NCI-H1105 treated with DMSO at 0.1 percent for 48 hours (cell line): ENCODE results near the gene LAMA2.
"Not testable (repeated sequence)": the region's sequence is repeated elsewhere in the genome, so short reads cannot be mapped to it uniquely, and the experiment has no call there.

Experiments
- DNase-seq: peaks from one replicate; lab custom pipeline; 2025; lab: John Stamatoyannopoulos, UW

The LAMA2 gene

GRCh38 chr6:129009851-129010250 lies 126.9 kb downstream of the LAMA2 start:
- no peak for DNase-seq

- DNase-seq, result no peak
Measured at GRCh38 chr6:129014302-129014701, 131.4 kb downstream of the LAMA2 start.

GRCh38 chr6:129015721-129016120 lies 132.8 kb downstream of the LAMA2 start:
- no peak for DNase-seq

GRCh38 chr6:129016844-129017243 lies 133.9 kb downstream of the LAMA2 start:
- DNase-seq, result no peak

- no peak for DNase-seq
Measured at GRCh38 chr6:129022011-129022553, 139.1 kb downstream of the LAMA2 start.

- no peak for DNase-seq
Measured at GRCh38 chr6:129026601-129027000, 143.7 kb downstream of the LAMA2 start.

- DNase-seq, result no peak
Measured at GRCh38 chr6:129029778-129030177, 146.8 kb downstream of the LAMA2 start.

GRCh38 chr6:129030215-129030614 lies 147.3 kb downstream of the LAMA2 start:
- DNase-seq, result no peak

- no peak for DNase-seq
Measured at GRCh38 chr6:129031051-129031599, 148.2 kb downstream of the LAMA2 start.

- no peak for DNase-seq
Measured at GRCh38 chr6:129032602-129033001, 149.7 kb downstream of the LAMA2 start.

GRCh38 chr6:129033180-129033579 lies 150.2 kb downstream of the LAMA2 start:
- no peak for DNase-seq

GRCh38 chr6:129033581-129033980 lies 150.6 kb downstream of the LAMA2 start:
- DNase-seq, result no peak

GRCh38 chr6:129041563-129041962 lies 158.6 kb downstream of the LAMA2 start:
- DNase-seq, result no peak

- DNase-seq, result no peak
Measured at GRCh38 chr6:129046526-129046925, 163.6 kb downstream of the LAMA2 start.

GRCh38 chr6:129047834-129048233 lies 164.9 kb downstream of the LAMA2 start:
- no peak for DNase-seq

- DNase-seq, result no peak
Measured at GRCh38 chr6:129050086-129050485, 167.1 kb downstream of the LAMA2 start.

- DNase-seq, result not testable (repeated sequence)
Measured at GRCh38 chr6:129053143-129053542, 170.2 kb downstream of the LAMA2 start.

- DNase-seq, result no peak
Measured at GRCh38 chr6:129055796-129056195, 172.9 kb downstream of the LAMA2 start.

GRCh38 chr6:129059650-129060049 lies 176.7 kb downstream of the LAMA2 start:
- no peak for DNase-seq

GRCh38 chr6:129069006-129069405 lies 186.1 kb downstream of the LAMA2 start:
- no peak for DNase-seq

GRCh38 chr6:129073051-129073450 lies 190.1 kb downstream of the LAMA2 start:
- no peak for DNase-seq

- no peak for DNase-seq
Measured at GRCh38 chr6:129073691-129074395, 190.9 kb downstream of the LAMA2 start.

GRCh38 chr6:129084406-129084805 lies 201.5 kb downstream of the LAMA2 start:
- no peak for DNase-seq

- not testable (repeated sequence) for DNase-seq
Measured at GRCh38 chr6:129088481-129088880, 205.5 kb downstream of the LAMA2 start.
